ENCODE results near the gene MXRA5.

GRCh38 chrX:3317191-3317718, 29.2 kb downstream of the MXRA5 start:
- no peak for TF ChIP-seq CTCF (IDR thresholded peaks at IDR 0.05 in 2 of 3, conservative IDR thresholded peaks at IDR 0.05 in 1 of 3; ENCODE audit: insufficient read depth in 2 of 3, low read depth in 1 of 3, low read length in 3 of 3)
- no peak for TF ChIP-seq TEAD4 (IDR thresholded peaks at IDR 0.05; ENCODE audit: low read length)
- no peak for TF ChIP-seq TEAD4 (CRISPR knock-in tag; IDR thresholded peaks at IDR 0.05; ENCODE audit: borderline replicate concordance)
- TF ChIP-seq ARID3A (IDR thresholded peaks at IDR 0.05; ENCODE audit: borderline replicate concordance, low read depth, low read length) = no peak
